Mesenchymal stem cell (in vitro differentiated cells and primary cell): ENCODE measurements around the gene CASTOR2.

ENCODE experiments used
- DNase-seq: peaks from one replicate; pipeline ENCODE4 v3.0.0-alpha.2; 2013
- H2AFZ ChIP-seq: one replicate; pipeline ENCODE4 v1.6.1; 2013; ENCODE audit warnings: low read depth, mild to moderate bottlenecking, control low read depth, inconsistent platforms, low read length, moderate library complexity
- H2AK5ac ChIP-seq: 2 replicates; pipeline ENCODE4 v1.6.1; 2013; ENCODE audit warnings: low read length, moderate library complexity, mild to moderate bottlenecking, inconsistent platforms; ENCODE audit not compliant: severe bottlenecking
- H2BK120ac ChIP-seq: one replicate; pipeline ENCODE4 v1.6.1; 2013; ENCODE audit warnings: low read depth, mild to moderate bottlenecking, inconsistent platforms, low read length, moderate library complexity
- H2BK12ac ChIP-seq, 2 experiments: one replicate each; pipeline ENCODE4 v1.6.1; 2013; ENCODE audit warnings: inconsistent platforms in 2 of 2, low read length in 2 of 2, mild to moderate bottlenecking in 2 of 2, moderate library complexity in 2 of 2, control low read depth in 1 of 2
- H2BK15ac ChIP-seq: one replicate; pipeline ENCODE4 v1.6.1; 2013; ENCODE audit warnings: mild to moderate bottlenecking, low read depth, inconsistent platforms; ENCODE audit not compliant: poor library complexity, severe bottlenecking
- H2BK5ac ChIP-seq: 2 replicates; pipeline ENCODE4 v1.6.1; 2013; ENCODE audit warnings: low read depth, mild to moderate bottlenecking, low read length, control low read depth, inconsistent platforms; ENCODE audit not compliant: poor library complexity, severe bottlenecking
- H3K14ac ChIP-seq, 2 experiments: one replicate each; pipeline ENCODE4 v1.6.1; 2013; ENCODE audit warnings: inconsistent platforms in 2 of 2, low read length in 2 of 2, control low read depth in 1 of 2, mild to moderate bottlenecking in 1 of 2, moderate library complexity in 1 of 2
- H3K18ac ChIP-seq, 2 experiments: one replicate each; pipeline ENCODE4 v1.6.1; 2013; ENCODE audit warnings: inconsistent platforms in 2 of 2, low read length in 2 of 2, control low read depth in 1 of 2, low read depth in 1 of 2, mild to moderate bottlenecking in 1 of 2
- H3K23ac ChIP-seq, 2 experiments: one replicate each; pipeline ENCODE4 v1.6.1; 2013; ENCODE audit warnings: inconsistent platforms in 2 of 2, low read length in 2 of 2, mild to moderate bottlenecking in 2 of 2, moderate library complexity in 2 of 2, control low read depth in 1 of 2
- H3K27ac ChIP-seq: 2 replicates; pipeline ENCODE4 v1.5.1; 2013; ENCODE audit warnings: mild to moderate bottlenecking, moderate library complexity, low read length, control low read depth, inconsistent platforms; ENCODE audit not compliant: poor library complexity, severe bottlenecking
- H3K27me3 ChIP-seq, 2 experiments: 2 replicates each; pipeline versions ENCODE4 v1.6.1 to v1.7.0; 2013; ENCODE audit warnings: low read length in 2 of 2, mild to moderate bottlenecking in 2 of 2, moderate library complexity in 2 of 2, control low read depth in 1 of 2, inconsistent platforms in 1 of 2; ENCODE audit not compliant: control insufficient read depth in 1 of 2, insufficient read depth in 1 of 2
- H3K36me3 ChIP-seq, 2 experiments: 2 replicates each; pipeline versions ENCODE4 v1.6.1 to v1.7.0; 2013; ENCODE audit warnings: low read length in 2 of 2, control low read depth in 1 of 2, inconsistent platforms in 1 of 2, low read depth in 1 of 2, mild to moderate bottlenecking in 1 of 2; ENCODE audit not compliant: insufficient read depth in 2 of 2, control insufficient read depth in 1 of 2
- H3K4ac ChIP-seq, 2 experiments: one replicate each; pipeline ENCODE4 v1.6.1; 2013; ENCODE audit warnings: inconsistent platforms in 2 of 2, low read length in 2 of 2, mild to moderate bottlenecking in 2 of 2, moderate library complexity in 2 of 2, control low read depth in 1 of 2, low read depth in 1 of 2
- H3K4me1 ChIP-seq: 2 replicates; pipeline ENCODE4 v1.6.1; 2013; ENCODE audit warnings: low read depth, low read length, control low read depth; ENCODE audit not compliant: control insufficient read depth, insufficient read depth
- H3K4me2 ChIP-seq: 2 replicates; pipeline ENCODE4 v1.6.1; 2013; ENCODE audit warnings: low read length, mild to moderate bottlenecking, inconsistent platforms; ENCODE audit not compliant: poor library complexity, severe bottlenecking
- H3K4me3 ChIP-seq, 2 experiments: 2 replicates each; pipeline versions ENCODE4 v1.5.1 to v1.7.0; 2013; ENCODE audit warnings: low read length in 2 of 2, mild to moderate bottlenecking in 2 of 2, control low read depth in 1 of 2, low read depth in 1 of 2; ENCODE audit not compliant: insufficient read depth in 1 of 2
- H3K79me1 ChIP-seq: replicated peaks from 2 replicates; pipeline ENCODE4 v1.6.1; 2013; ENCODE audit warnings: mild to moderate bottlenecking, control low read depth, low read length, inconsistent platforms; ENCODE audit not compliant: poor library complexity, severe bottlenecking
- H3K9ac ChIP-seq: 2 replicates; pipeline ENCODE4 v1.7.0; 2013; ENCODE audit warnings: mild to moderate bottlenecking, low read length, moderate library complexity
- H3K9me3 ChIP-seq: 2 replicates; pipeline ENCODE4 v1.7.0; 2013; ENCODE audit warnings: mild to moderate bottlenecking, low read length; ENCODE audit not compliant: control insufficient read depth
- H4K8ac ChIP-seq: one replicate; pipeline ENCODE4 v1.6.1; 2013; ENCODE audit warnings: inconsistent platforms, mild to moderate bottlenecking, low read length, moderate library complexity
- H4K91ac ChIP-seq: one replicate; pipeline ENCODE4 v1.6.1; 2013; ENCODE audit warnings: mild to moderate bottlenecking, low read length, inconsistent platforms
- WGBS: methylation state at CpG from one replicate; pipeline ENCODE4 v1.1.7; 2013; ENCODE audit warnings: mixed read lengths; 5-methylcytosine and 5-hydroxymethylcytosine counted together

The CASTOR2 gene

GRCh38 chr7:75010036-75010435 lies 45.5 kb downstream of the CASTOR2 start:
- Histone ChIP-seq H3K27me3 (peaks cover 0 to 8% of the 10 kb centered on the region in 2 experiments), H2BK12ac (no peak overlapping the region), H3K18ac (no peak overlapping the region), H3K79me1 (peaks cover 10% of the 10 kb centered on the region), H2BK5ac (no peak overlapping the region), H3K14ac (no peak overlapping the region), H3K4ac (no peak overlapping the region), H2BK15ac (no peak overlapping the region), H3K4me3 (no peak overlapping the region), H3K9ac (no peak overlapping the region), H3K4me1 (peaks cover 3% of the 10 kb centered on the region), H2BK120ac (no peak overlapping the region), H4K8ac (no peak overlapping the region), H3K23ac (no peak overlapping the region), H2AK5ac (no peak overlapping the region), H2AFZ (no peak overlapping the region), H3K27ac (no peak overlapping the region), H3K36me3 (peaks cover 8 to 24% of the 10 kb centered on the region in 2 experiments), H4K91ac (no peak overlapping the region), H3K9me3 (no peaks in the 10 kb centered on the region), H3K4me2 (no peak overlapping the region)
- WGBS: 97% methylated on average over 1 of the region's 2 CpGs
- DNase-seq: no peak

GRCh38 chr7:75017832-75018231 lies 53.3 kb downstream of the CASTOR2 start:
- no peak for DNase-seq
- H3K9ac ChIP-seq: no peak overlapping the region
- no peak overlapping the region for H4K8ac ChIP-seq
- H3K79me1 ChIP-seq: no peaks in the 10 kb centered on the region
- no peaks in the 10 kb centered on the region for H3K9me3 ChIP-seq
- H3K4ac ChIP-seq: no peak overlapping the region
- peaks cover 23 to 63% of the 10 kb centered on the region in 2 experiments for H3K36me3 ChIP-seq
- H2AFZ ChIP-seq: no peak overlapping the region
- no peak overlapping the region for H3K18ac ChIP-seq
- no peaks in the 10 kb centered on the region for H3K4me1 ChIP-seq
- H4K91ac ChIP-seq: no peak overlapping the region
- no peak overlapping the region for H2BK12ac ChIP-seq
- H2BK120ac ChIP-seq: no peak overlapping the region
- H2BK5ac ChIP-seq: no peak overlapping the region
- no peak overlapping the region for H3K23ac ChIP-seq
- H3K27ac ChIP-seq: no peak overlapping the region
- H2BK15ac ChIP-seq: no peak overlapping the region
- 96% methylated on average over 18 of the region's 18 CpGs for WGBS
- no peak overlapping the region for H3K14ac ChIP-seq
- H3K4me3 ChIP-seq: no peak overlapping the region
- H3K27me3 ChIP-seq: no peaks in the 10 kb centered on the region
- H2AK5ac ChIP-seq: no peak overlapping the region
- no peak overlapping the region for H3K4me2 ChIP-seq

GRCh38 chr7:75018570-75019364 lies 54.3 kb downstream of the CASTOR2 start:
- Histone ChIP-seq H4K91ac (no peak overlapping the region), H3K9me3 (no peaks in the 10 kb centered on the region)
- 96% methylated on average over 11 of the region's 12 CpGs for WGBS

GRCh38 chr7:75019800-75020199 lies 55.3 kb downstream of the CASTOR2 start:
- H3K4me1 ChIP-seq: no peaks in the 10 kb centered on the region
- no peak overlapping the region for H3K14ac ChIP-seq
- no peak overlapping the region for H3K4me2 ChIP-seq
- no peak overlapping the region for H2BK12ac ChIP-seq
- no peak overlapping the region for H3K27ac ChIP-seq
- no peak overlapping the region for H4K8ac ChIP-seq
- H4K91ac ChIP-seq: no peak overlapping the region
- H2BK120ac ChIP-seq: no peak overlapping the region
- no peak overlapping the region for H3K18ac ChIP-seq
- 98% methylated on average over 14 of the region's 14 CpGs for WGBS
- no peak overlapping the region for H3K23ac ChIP-seq
- no peaks in the 10 kb centered on the region for H3K9me3 ChIP-seq
- H2AFZ ChIP-seq: no peak overlapping the region
- no peak overlapping the region for H3K4me3 ChIP-seq
- H2AK5ac ChIP-seq: no peak overlapping the region
- H3K4ac ChIP-seq: no peak overlapping the region
- no peak overlapping the region for H2BK5ac ChIP-seq
- H3K27me3 ChIP-seq: no peaks in the 10 kb centered on the region
- H3K9ac ChIP-seq: no peak overlapping the region
- no peaks in the 10 kb centered on the region for H3K79me1 ChIP-seq
- no peak overlapping the region for H2BK15ac ChIP-seq
- no peak for DNase-seq
- H3K36me3 ChIP-seq: peaks cover 34 to 72% of the 10 kb centered on the region in 2 experiments

More at GRCh38 chr7:75018570-75019364, 54.3 kb downstream of the CASTOR2 start:
- no peak overlapping the region for H3K14ac ChIP-seq
- H3K27ac ChIP-seq: no peak overlapping the region
- H3K18ac ChIP-seq: no peak overlapping the region
- H3K4me1 ChIP-seq: no peaks in the 10 kb centered on the region
- no peak overlapping the region for H3K4me3 ChIP-seq
- H2BK12ac ChIP-seq: no peak overlapping the region
- H2BK120ac ChIP-seq: no peak overlapping the region
- H2AFZ ChIP-seq: no peak overlapping the region
- no peak overlapping the region for H4K8ac ChIP-seq
- no peaks in the 10 kb centered on the region for H3K79me1 ChIP-seq
- no peaks in the 10 kb centered on the region for H3K27me3 ChIP-seq
- no peak for DNase-seq
- H2AK5ac ChIP-seq: no peak overlapping the region
- H3K9ac ChIP-seq: no peak overlapping the region
- H3K23ac ChIP-seq: no peak overlapping the region
- no peak overlapping the region for H2BK5ac ChIP-seq
- no peak overlapping the region for H3K4ac ChIP-seq
- no peak overlapping the region for H3K4me2 ChIP-seq
- H2BK15ac ChIP-seq: no peak overlapping the region
- H3K36me3 ChIP-seq: peaks cover 26 to 68% of the 10 kb centered on the region in 2 experiments
